ENCODE results near the gene ABTB2.

DNA sequence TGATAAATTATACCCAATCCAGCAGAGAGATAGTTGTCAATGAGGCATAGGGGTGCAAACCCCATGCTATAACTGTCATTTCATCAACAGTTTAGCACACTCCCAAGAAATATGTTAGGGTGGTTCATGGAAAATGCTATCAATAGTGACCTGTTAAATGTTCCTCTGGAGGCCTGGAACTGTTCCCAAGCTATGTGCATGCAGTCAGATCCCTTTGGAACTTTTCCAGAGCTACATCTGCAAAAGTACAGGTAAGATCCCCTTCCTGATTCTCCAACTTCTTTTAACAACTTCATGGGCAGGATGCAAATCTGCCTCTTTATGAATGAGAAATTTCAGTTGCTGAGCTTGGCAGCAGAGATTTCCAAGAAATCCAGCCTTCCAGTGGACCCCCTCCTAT, 27.2 kb downstream of the ABTB2 start:
- no peak for TF ChIP-seq EZH2 (IDR thresholded peaks at IDR 0.05; ENCODE audit: low read length, missing control alignments)
- TF ChIP-seq, protein P1, sequence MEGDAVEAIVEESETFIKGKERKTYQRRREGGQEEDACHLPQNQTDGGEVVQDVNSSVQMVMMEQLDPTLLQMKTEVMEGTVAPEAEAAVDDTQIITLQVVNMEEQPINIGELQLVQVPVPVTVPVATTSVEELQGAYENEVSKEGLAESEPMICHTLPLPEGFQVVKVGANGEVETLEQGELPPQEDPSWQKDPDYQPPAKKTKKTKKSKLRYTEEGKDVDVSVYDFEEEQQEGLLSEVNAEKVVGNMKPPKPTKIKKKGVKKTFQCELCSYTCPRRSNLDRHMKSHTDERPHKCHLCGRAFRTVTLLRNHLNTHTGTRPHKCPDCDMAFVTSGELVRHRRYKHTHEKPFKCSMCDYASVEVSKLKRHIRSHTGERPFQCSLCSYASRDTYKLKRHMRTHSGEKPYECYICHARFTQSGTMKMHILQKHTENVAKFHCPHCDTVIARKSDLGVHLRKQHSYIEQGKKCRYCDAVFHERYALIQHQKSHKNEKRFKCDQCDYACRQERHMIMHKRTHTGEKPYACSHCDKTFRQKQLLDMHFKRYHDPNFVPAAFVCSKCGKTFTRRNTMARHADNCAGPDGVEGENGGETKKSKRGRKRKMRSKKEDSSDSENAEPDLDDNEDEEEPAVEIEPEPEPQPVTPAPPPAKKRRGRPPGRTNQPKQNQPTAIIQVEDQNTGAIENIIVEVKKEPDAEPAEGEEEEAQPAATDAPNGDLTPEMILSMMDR (conservative IDR thresholded peaks at IDR 0.05 in 1 of 2, IDR thresholded peaks at IDR 0.05 in 1 of 2; ENCODE audit: low read depth in 1 of 2, low read length in 2 of 2) = no peak
